Mononuclear cell (primary cell): ENCODE measurements around the gene SCYL2. TPM values are rescaled to one million over a fixed set of nuclear protein-coding genes. Genes with fewer than 3 reads are reported as not detected.
"Not testable (repeated sequence)": the region's sequence is repeated elsewhere in the genome, so short reads cannot be mapped to it uniquely, and the experiment has no call there.

Experiments
- H3K27me3 ChIP-seq: 2 replicates; pipeline ENCODE4 v1.6.0; 2011; ENCODE audit warnings: low read length, control low read depth; ENCODE audit not compliant: insufficient read depth
- H3K4me1 ChIP-seq: 2 replicates; pipeline ENCODE4 v1.5.1; 2011; ENCODE audit warnings: mild to moderate bottlenecking, low read length, control low read depth; ENCODE audit not compliant: insufficient read depth
- H3K4me3 ChIP-seq: 2 replicates; pipeline ENCODE4 v1.5.1; 2011; ENCODE audit warnings: mild to moderate bottlenecking, low read length, moderate library complexity
- H3K9me3 ChIP-seq: 2 replicates; pipeline ENCODE4 v1.5.1; 2011; ENCODE audit warnings: low read depth, mild to moderate bottlenecking, control low read depth, low read length
- total RNA-seq: library from RNA; depleted of rRNA; stranded (reverse); fragments of >200 nt; gene quantifications from one replicate; pipeline ENCODE4 v1.2.3, GENCODE V29; 2012

The SCYL2 gene
- total RNA-seq, 1 donor, result 54.8 TPM

DNA sequence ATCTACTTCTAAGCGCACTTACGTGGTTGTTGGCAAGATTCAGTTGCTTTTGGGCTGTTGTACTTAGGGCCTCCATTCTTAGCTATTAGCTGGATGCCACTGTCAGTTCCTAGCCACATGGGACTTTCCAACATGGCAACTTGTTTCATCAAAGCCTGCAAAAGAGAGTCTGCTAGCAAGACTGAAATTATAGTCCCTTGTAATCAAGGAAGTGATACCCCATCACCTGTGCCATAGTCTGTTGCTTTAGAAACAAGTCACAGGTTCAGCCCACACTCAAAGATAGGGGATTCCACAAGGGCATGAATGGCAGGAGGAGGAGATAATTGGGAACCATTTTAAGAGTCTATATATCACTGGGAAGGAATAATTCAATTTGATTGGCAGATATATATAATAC, 62.8 kb downstream of the SCYL2 start:
- H3K27me3 ChIP-seq, result no peaks in the 10 kb centered on the region
- H3K9me3 ChIP-seq, result no peaks in the 10 kb centered on the region
- H3K4me3 ChIP-seq, result no peak overlapping the region
- no peaks in the 10 kb centered on the region for H3K4me1 ChIP-seq

- no peak overlapping the region for H3K4me3 ChIP-seq
- H3K27me3 ChIP-seq, result no peaks in the 10 kb centered on the region
- no peaks in the 10 kb centered on the region for H3K4me1 ChIP-seq
- H3K9me3 ChIP-seq, result no peaks in the 10 kb centered on the region
Observed at GRCh38 chr12:100331871-100332270, 64.9 kb downstream of the SCYL2 start.

DNA sequence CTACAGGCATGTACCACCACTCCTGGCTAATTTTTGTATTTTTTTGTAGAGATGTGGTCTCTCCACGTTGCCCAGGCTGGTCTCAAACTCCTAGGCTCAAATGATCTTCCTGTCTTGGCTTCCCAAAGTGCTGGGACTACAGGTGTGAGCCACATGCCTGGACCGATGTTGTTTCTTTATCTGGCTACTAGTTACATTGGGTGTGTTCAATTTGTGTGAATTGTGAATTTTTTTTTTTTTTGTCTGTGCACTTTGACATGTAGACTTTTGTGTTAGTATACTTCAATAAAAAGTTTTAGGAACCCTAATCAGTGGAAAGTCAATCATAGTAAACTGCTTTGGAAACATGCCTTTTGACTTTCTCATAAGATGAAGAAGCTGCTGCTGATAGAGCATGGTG, 65.9 kb downstream of the SCYL2 start:
- no peaks in the 10 kb centered on the region for H3K27me3 ChIP-seq
- H3K4me3 ChIP-seq, result no peak overlapping the region
- no peaks in the 10 kb centered on the region for H3K9me3 ChIP-seq
- no peaks in the 10 kb centered on the region for H3K4me1 ChIP-seq

DNA sequence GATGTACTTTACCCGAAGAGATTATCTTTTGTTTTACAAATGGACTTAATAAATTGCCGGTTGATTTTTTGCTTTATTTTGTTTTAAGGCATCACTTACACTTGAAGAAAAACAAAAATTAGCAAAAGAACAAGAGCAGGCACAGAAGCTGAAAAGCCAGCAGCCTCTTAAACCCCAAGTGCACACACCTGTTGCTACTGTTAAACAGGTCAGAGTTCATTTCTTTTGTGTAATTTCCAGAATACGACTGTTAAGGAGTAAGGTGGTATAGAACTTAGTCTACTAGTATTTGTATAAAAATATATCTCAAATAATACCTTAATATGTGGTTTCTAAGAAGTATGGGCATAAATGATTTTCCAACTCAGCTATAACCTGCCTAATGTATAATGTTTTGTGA, 70.3 kb downstream of the SCYL2 start:
- no peak overlapping the region for H3K4me3 ChIP-seq
- H3K27me3 ChIP-seq, result no peaks in the 10 kb centered on the region
- no peaks in the 10 kb centered on the region for H3K4me1 ChIP-seq
- no peaks in the 10 kb centered on the region for H3K9me3 ChIP-seq

DNA sequence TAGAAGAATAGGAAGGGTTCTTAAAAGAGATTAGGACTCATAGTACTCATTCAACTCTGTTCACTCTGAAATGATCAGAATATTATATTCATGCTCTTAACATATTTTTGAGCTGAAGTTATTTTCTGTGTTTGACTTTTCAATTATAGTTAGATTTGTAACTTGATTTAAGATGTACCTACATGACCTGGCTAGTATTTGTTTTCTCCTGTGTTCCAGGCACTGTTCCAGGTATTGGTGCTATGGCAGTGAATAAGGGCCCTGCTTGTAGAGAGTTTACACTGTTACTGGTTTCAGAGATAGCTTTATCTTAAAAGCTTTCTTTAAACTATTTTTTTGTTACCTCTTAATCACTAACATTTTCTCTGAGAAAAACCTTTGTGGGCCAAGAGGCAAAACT, 70.8 kb downstream of the SCYL2 start:
- Histone ChIP-seq H3K27me3 (no peaks in the 10 kb centered on the region), H3K4me3 (no peak overlapping the region), H3K4me1 (no peaks in the 10 kb centered on the region)

GRCh38 chr12:100339071-100339470, 72.1 kb downstream of the SCYL2 start:
- H3K27me3 ChIP-seq, result no peaks in the 10 kb centered on the region
- no peak overlapping the region for H3K4me3 ChIP-seq
- no peaks in the 10 kb centered on the region for H3K9me3 ChIP-seq
- H3K4me1 ChIP-seq, result no peaks in the 10 kb centered on the region

More for the DNA sequence above, 70.8 kb downstream of the SCYL2 start:
- H3K9me3 ChIP-seq, result no peaks in the 10 kb centered on the region

- not testable (repeated sequence) for H3K4me1 ChIP-seq, H3K4me3 ChIP-seq, H3K27me3 ChIP-seq, H3K9me3 ChIP-seq
Observed at GRCh38 chr12:100342897-100343296, 75.9 kb downstream of the SCYL2 start.

GRCh38 chr12:100344351-100344750, 77.4 kb downstream of the SCYL2 start:
- H3K4me1 ChIP-seq, H3K9me3 ChIP-seq, H3K27me3 ChIP-seq, H3K4me3 ChIP-seq: not testable (repeated sequence)

- Histone ChIP-seq H3K27me3 (no peaks in the 10 kb centered on the region), H3K9me3 (no peaks in the 10 kb centered on the region), H3K4me1 (no peaks in the 10 kb centered on the region), H3K4me3 (no peak overlapping the region)
Observed at GRCh38 chr12:100345020-100345767, 78.2 kb downstream of the SCYL2 start.

DNA sequence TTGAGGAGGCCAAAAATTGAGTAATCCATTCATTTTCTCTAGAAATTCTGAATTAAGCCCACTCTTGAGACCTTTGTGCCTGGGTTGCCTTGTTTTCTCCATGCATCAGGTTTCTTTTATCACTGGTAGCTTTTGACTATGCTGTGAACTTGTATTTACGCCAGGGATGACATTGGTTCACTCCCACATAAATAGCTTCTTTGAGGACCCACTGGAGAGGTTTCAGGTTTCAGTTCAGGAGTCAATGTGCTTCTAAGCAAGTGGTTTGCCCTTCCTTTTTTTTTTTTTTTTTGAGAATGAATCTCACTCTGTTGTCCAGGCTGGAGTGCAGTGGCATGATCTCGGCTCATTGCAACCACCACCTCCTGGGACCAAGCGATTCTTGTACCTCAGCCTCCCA, 79.7 kb downstream of the SCYL2 start:
- no peaks in the 10 kb centered on the region for H3K27me3 ChIP-seq

DNA sequence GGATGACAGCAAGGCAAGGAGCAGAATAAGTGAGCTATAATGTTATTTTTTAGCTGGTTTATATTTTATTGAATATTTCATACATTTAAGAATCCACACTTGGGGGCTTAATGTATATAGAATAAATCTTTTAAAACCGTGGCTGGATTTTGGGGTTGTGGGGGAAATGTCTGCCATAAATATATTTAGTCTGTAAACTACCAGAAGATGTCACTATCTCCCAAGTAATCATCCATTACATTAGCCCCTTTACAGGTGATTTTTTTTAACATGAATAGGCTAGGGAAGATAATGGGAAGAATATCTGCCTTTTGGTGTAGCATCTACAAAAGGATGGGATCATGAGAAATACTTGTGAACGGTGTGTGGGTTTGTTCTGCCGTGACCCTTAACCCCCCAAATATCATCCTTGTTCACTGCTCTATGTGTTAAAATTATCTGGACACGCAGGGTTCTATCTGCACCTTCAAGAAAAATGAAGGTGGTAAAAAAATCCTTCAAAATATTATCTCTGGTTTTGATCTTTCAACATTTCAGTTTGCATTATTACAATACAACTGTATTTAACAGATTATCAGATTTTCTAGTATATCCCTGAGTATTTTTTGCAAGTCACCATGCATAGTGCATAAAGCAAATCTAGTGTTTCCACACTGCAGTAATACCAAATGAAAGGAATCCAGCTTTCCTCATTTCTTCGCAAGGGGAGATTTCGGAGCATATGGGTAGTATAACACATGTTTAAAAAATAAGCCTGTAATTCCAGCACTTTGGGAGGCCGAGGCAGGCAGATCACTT, 81.9 kb downstream of the SCYL2 start:
- H3K4me3 ChIP-seq, result no peak overlapping the region
- H3K4me1 ChIP-seq, result no peaks in the 10 kb centered on the region
- H3K27me3 ChIP-seq, result peaks cover 5% of the 10 kb centered on the region
- H3K9me3 ChIP-seq, result no peaks in the 10 kb centered on the region

More for the DNA sequence above, 79.7 kb downstream of the SCYL2 start:
- no peaks in the 10 kb centered on the region for H3K4me1 ChIP-seq
- H3K9me3 ChIP-seq, result no peaks in the 10 kb centered on the region
- no peak overlapping the region for H3K4me3 ChIP-seq

- Histone ChIP-seq H3K4me3 (no peak within 1 kb of the TSS), H3K4me1 (no peaks in the 10 kb centered on the region)
Observed at GRCh38 chr12:100356644-100357223, 89.8 kb downstream of the SCYL2 start, which contains the start of gene SLC17A8. Gene SLC17A8, plus strand, starts transcription at chr12:100357074. Its CDS starts 318 bp downstream, at chr12:100357392.

GRCh38 chr12:100359248-100359647, 92.3 kb downstream of the SCYL2 start:
- no peaks in the 10 kb centered on the region for H3K4me1 ChIP-seq
- H3K4me3 ChIP-seq, result no peak overlapping the region
- peaks cover 16% of the 10 kb centered on the region for H3K27me3 ChIP-seq
- no peaks in the 10 kb centered on the region for H3K9me3 ChIP-seq

More at GRCh38 chr12:100356644-100357223, 89.8 kb downstream of the SCYL2 start, which contains the start of gene SLC17A8:
- Histone ChIP-seq H3K27me3 (peaks cover 20% of the 10 kb centered on the region), H3K9me3 (no peaks in the 10 kb centered on the region)

- no peaks in the 10 kb centered on the region for H3K9me3 ChIP-seq
- peaks cover 13% of the 10 kb centered on the region for H3K27me3 ChIP-seq
- H3K4me3 ChIP-seq, result no peak overlapping the region
- H3K4me1 ChIP-seq, result no peaks in the 10 kb centered on the region
Observed at GRCh38 chr12:100359822-100360221, 92.8 kb downstream of the SCYL2 start.

GRCh38 chr12:100360450-100360849, 93.5 kb downstream of the SCYL2 start:
- H3K9me3 ChIP-seq, result no peaks in the 10 kb centered on the region
- H3K4me3 ChIP-seq, result no peak overlapping the region
- no peaks in the 10 kb centered on the region for H3K4me1 ChIP-seq
- H3K27me3 ChIP-seq, result peaks cover 13% of the 10 kb centered on the region
